OCI-LY7 (cell line): ENCODE measurements around the gene CBLC.

Source experiments
- EZH2phosphoT487 ChIP-seq: fragments of 200-600 bp; sonication (generic); IDR thresholded peaks from 2 replicates; pipeline ENCODE4 v1.6.1; 2018; ENCODE audit warnings: low read depth, borderline replicate concordance, mild to moderate bottlenecking, mixed run types, antibody characterized with exemption, low read length, moderate library complexity, mixed read lengths
- TF ChIP-seq, protein P1 (sequence below): fragments of 200-600 bp; sonication (generic); conservative IDR thresholded peaks from 2 replicates; pipeline ENCODE4 v1.5.1; 2014; ENCODE audit warnings: mild to moderate bottlenecking, antibody characterized with exemption, low read length, moderate library complexity, mixed read lengths

DNA sequence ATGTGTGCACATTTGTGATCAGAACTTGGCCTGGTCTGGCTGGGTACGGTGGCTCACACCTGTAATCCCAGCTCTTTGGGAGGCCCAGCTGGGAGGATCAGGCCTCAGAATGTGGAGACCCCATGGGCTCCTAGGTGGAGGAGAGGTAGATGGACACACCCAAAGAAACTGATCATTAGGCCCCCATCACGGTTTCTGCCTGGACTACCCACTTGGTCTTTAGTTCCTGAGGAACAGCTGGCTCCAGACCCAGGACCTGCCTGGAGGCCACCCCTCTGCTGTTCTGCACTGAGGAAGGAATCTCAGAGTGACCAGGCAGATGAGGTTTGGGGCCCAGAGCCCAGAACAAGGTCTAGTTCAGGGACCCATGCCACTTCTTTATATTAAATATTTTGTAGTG lies 1.5 kb downstream of the CBLC start:
- TF ChIP-seq, protein P1, sequence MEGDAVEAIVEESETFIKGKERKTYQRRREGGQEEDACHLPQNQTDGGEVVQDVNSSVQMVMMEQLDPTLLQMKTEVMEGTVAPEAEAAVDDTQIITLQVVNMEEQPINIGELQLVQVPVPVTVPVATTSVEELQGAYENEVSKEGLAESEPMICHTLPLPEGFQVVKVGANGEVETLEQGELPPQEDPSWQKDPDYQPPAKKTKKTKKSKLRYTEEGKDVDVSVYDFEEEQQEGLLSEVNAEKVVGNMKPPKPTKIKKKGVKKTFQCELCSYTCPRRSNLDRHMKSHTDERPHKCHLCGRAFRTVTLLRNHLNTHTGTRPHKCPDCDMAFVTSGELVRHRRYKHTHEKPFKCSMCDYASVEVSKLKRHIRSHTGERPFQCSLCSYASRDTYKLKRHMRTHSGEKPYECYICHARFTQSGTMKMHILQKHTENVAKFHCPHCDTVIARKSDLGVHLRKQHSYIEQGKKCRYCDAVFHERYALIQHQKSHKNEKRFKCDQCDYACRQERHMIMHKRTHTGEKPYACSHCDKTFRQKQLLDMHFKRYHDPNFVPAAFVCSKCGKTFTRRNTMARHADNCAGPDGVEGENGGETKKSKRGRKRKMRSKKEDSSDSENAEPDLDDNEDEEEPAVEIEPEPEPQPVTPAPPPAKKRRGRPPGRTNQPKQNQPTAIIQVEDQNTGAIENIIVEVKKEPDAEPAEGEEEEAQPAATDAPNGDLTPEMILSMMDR: no peak
- no peak for TF ChIP-seq EZH2phosphoT487
